Measurements from ENCODE around the gene GTF2A1.

DNA sequence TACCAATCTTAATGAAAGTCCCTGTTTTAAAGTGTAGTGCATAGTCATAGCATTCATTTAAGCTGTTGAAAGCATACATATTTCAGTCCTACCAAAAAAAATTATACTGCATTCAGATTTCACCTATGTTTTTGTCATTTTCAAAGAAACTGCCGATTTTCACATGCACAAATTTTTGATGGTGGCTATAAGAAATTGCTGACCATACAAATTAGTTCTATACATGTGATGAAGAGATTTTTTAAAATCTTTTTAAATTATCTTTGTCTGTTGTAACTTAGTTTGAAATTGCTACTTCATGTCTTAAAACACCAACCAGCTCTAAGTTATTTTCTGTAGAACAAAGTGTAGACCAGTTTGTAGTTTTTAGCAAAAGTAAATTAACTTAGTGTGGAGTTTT lies 3.5 kb upstream of the GTF2A1 start:
- TF ChIP-seq CTCF (IDR thresholded peaks at IDR 0.05; ENCODE audit: insufficient read depth, low read depth, low read length), result no peak
- TF ChIP-seq EZH2 (IDR thresholded peaks at IDR 0.05; ENCODE audit: insufficient read depth, low read length), result no peak

Data from astrocyte (in vitro differentiated cells and primary cell).